Measurements from ENCODE around the gene BAG3.
"Not testable (repeated sequence)": the region's sequence is repeated elsewhere in the genome, so short reads cannot be mapped to it uniquely, and the experiment has no call there.

The BAG3 gene

GRCh38 chr10:119650692-119651513, at the start of gene BAG3:
Gene BAG3 (plus strand): TSS chr10:119651380. CDS start chr10:119651676, 296 bp downstream.
- DNase-seq, result peak; percentile 62

GRCh38 chr10:119602241-119603095, 48.7 kb upstream of the BAG3 start:
- DNase-seq, result no peak

- DNase-seq, result no peak
Measured at GRCh38 chr10:119604468-119604867, 46.7 kb upstream of the BAG3 start.

- DNase-seq, result no peak
Measured at GRCh38 chr10:119608316-119609155, 42.6 kb upstream of the BAG3 start.

- DNase-seq, result no peak
Measured at GRCh38 chr10:119609516-119609915, 41.7 kb upstream of the BAG3 start.

- no peak for DNase-seq
Measured at GRCh38 chr10:119611433-119611832, 39.7 kb upstream of the BAG3 start.

- no peak for DNase-seq
Measured at GRCh38 chr10:119613741-119614140, 37.4 kb upstream of the BAG3 start.

- DNase-seq, result no peak
Measured at GRCh38 chr10:119614686-119615085, 36.5 kb upstream of the BAG3 start.

- no peak for DNase-seq
Measured at GRCh38 chr10:119616882-119617570, 34.2 kb upstream of the BAG3 start.

- DNase-seq, result no peak
Measured at GRCh38 chr10:119619215-119619614, 32.0 kb upstream of the BAG3 start.

GRCh38 chr10:119619811-119620210, 31.4 kb upstream of the BAG3 start:
- DNase-seq, result not testable (repeated sequence)

- no peak for DNase-seq
Measured at GRCh38 chr10:119620241-119621077, 30.7 kb upstream of the BAG3 start.

- no peak for DNase-seq
Measured at GRCh38 chr10:119621078-119621384, 30.1 kb upstream of the BAG3 start.

- DNase-seq, result no peak
Measured at GRCh38 chr10:119625570-119626280, 25.5 kb upstream of the BAG3 start.

- DNase-seq, result no peak
Measured at GRCh38 chr10:119630300-119630699, 20.9 kb upstream of the BAG3 start.

GRCh38 chr10:119633538-119634218, 17.5 kb upstream of the BAG3 start:
- no peak for DNase-seq

GRCh38 chr10:119634219-119634544, 17.0 kb upstream of the BAG3 start:
- no peak for DNase-seq

GRCh38 chr10:119637631-119638030, 13.5 kb upstream of the BAG3 start:
- DNase-seq, result no peak

- DNase-seq, result no peak
Measured at GRCh38 chr10:119638982-119639381, 12.2 kb upstream of the BAG3 start.

- DNase-seq, result no peak
Measured at GRCh38 chr10:119640384-119640783, 10.8 kb upstream of the BAG3 start.

Data from SHP77 treated with DMSO at 0.1 percent for 48 hours (cell line).